GM12878 (cell line): Measurements from ENCODE around the gene SCGB1A1. TPM values are rescaled to one million over a fixed set of nuclear protein-coding genes. Genes with fewer than 3 reads are reported as not detected.

ENCODE experiments used
- ATAC-seq: fragments of 200-7000 bp; cut with Tn5 transposase; 3 replicates; pipeline ENCODE4 v1.9.1; 2020; ENCODE audit warnings: mild to moderate bottlenecking, moderate library complexity
- BruUV-seq: library from RNA; stranded (reverse); fragments of 400-500 nt; replicated peaks from 2 replicates; lab custom pipeline; 2021; lab: Mats Ljungman, UMichigan
- CTCF ChIA-PET: fragments of 300-600 bp; sonication (Branson Sonifier 250); formaldehyde crosslinking; extraction: SDS; loops from one replicate; lab custom pipeline; 2021; ENCODE audit warnings: inconsistent platforms; lab: Yijun Ruan, JAX
- POLR2A ChIA-PET: fragments of 350-600 bp; formaldehyde crosslinking; extraction: SDS; loops from one replicate; lab custom pipeline; 2021; ENCODE audit warnings: inconsistent platforms; lab: Charles Lee
- RAD21 ChIA-PET: fragments of 300-600 bp; sonication (Branson Sonifier 250); formaldehyde crosslinking; loops from one replicate; lab custom pipeline; 2023; ENCODE audit warnings: antibody characterized with exemption; ENCODE audit not compliant: unreplicated experiment; lab: Charles Lee
- SMC1A ChIA-PET: fragments of 300-600 bp; sonication (Branson Sonifier 250); formaldehyde crosslinking; loops from one replicate; lab custom pipeline; 2023; ENCODE audit not compliant: unreplicated experiment, uncharacterized antibody; lab: Charles Lee
- DNase-seq: peaks from one replicate; pipeline ENCODE4 v3.0.0-alpha.2; 2011; ENCODE audit warnings: low read depth, low spot score
- FAIRE-seq: peaks from 3 replicates; lab custom pipeline; 2011; peaks lifted over from hg19 to GRCh38; lab: Jason Lieb, UNC
- H2AFZ ChIP-seq: 2 replicates; pipeline ENCODE4 v1.6.0; 2011; ENCODE audit warnings: low read depth, low read length, control low read depth; ENCODE audit not compliant: control insufficient read depth
- H3K27ac ChIP-seq: 2 replicates; pipeline ENCODE4 v1.5.1; 2011; ENCODE audit warnings: control low read depth; ENCODE audit not compliant: control insufficient read depth, insufficient read depth
- H3K27me3 ChIP-seq, 2 experiments: replicated peaks in 1 of 2; 2 replicates each; pipeline versions ENCODE4 v1.6.0 to v1.6.1; 2011; ENCODE audit warnings: low read length in 1 of 2; ENCODE audit not compliant: control insufficient read depth in 2 of 2, insufficient read depth in 2 of 2
- H3K36me3 ChIP-seq, 2 experiments: 2 replicates each; pipeline ENCODE4 v1.5.1; 2011; ENCODE audit warnings: low read length in 1 of 2; ENCODE audit not compliant: control insufficient read depth in 2 of 2, insufficient read depth in 2 of 2
- H3K4me1 ChIP-seq: 2 replicates; pipeline ENCODE4 v1.6.1; 2011; ENCODE audit warnings: mild to moderate bottlenecking, low read length, moderate library complexity, mixed read lengths; ENCODE audit not compliant: control insufficient read depth, insufficient read depth
- H3K4me2 ChIP-seq: 2 replicates; pipeline ENCODE4 v1.6.0; 2011; ENCODE audit warnings: control low read depth; ENCODE audit not compliant: control insufficient read depth, insufficient read depth
- H3K4me3 ChIP-seq: fragments of 200-600 bp; sonication (generic); 2 replicates; pipeline ENCODE4 v1.5.1; 2016
- H3K79me2 ChIP-seq: 2 replicates; pipeline ENCODE4 v1.6.0; 2011; ENCODE audit warnings: low read length; ENCODE audit not compliant: control insufficient read depth, insufficient read depth
- H3K9ac ChIP-seq: 2 replicates; pipeline ENCODE4 v1.8.0; 2011; ENCODE audit warnings: low read length, control low read depth, mixed read lengths; ENCODE audit not compliant: control insufficient read depth, insufficient read depth
- H3K9me3 ChIP-seq: replicated peaks from 3 replicates; pipeline ENCODE4 v1.5.1; 2011; ENCODE audit warnings: mild to moderate bottlenecking, low read length; ENCODE audit not compliant: control insufficient read depth, insufficient read depth
- H4K20me1 ChIP-seq: 2 replicates; pipeline ENCODE4 v1.6.0; 2011; ENCODE audit not compliant: control insufficient read depth, insufficient read depth
- ASH2L ChIP-seq: fragments of 300-600, 200-600 bp; sonication (generic); IDR thresholded peaks from 2 replicates; pipeline ENCODE4 v1.6.1; 2017; ENCODE audit warnings: low read depth, mild to moderate bottlenecking, borderline replicate concordance
- CBFB ChIP-seq: IDR thresholded peaks from 2 replicates; pipeline ENCODE4 v1.6.1; 2016; ENCODE audit warnings: antibody characterized with exemption, low read depth
- CEBPB ChIP-seq, 2 experiments: fragments of 150-350 bp in 1 of 2; IDR thresholded peaks; 2 replicates each; pipeline ENCODE4 v1.6.1; 2012 to 2014; ENCODE audit warnings: low read depth in 2 of 2, low read length in 2 of 2, borderline replicate concordance in 1 of 2, inconsistent platforms in 1 of 2
- E2F4 ChIP-seq: IDR thresholded peaks from 2 replicates; pipeline ENCODE4 v1.6.1; 2012; ENCODE audit warnings: low read depth, low read length, improper control_type of control experiment
- HDGF ChIP-seq: fragments of 450-650 bp; IDR thresholded peaks from 2 replicates; pipeline ENCODE4 v1.6.1; 2016; ENCODE audit warnings: antibody characterized with exemption
- IRF3 ChIP-seq: fragments of 450-650 bp; IDR thresholded peaks from 2 replicates; pipeline ENCODE4 v1.6.1; 2014; ENCODE audit warnings: mild to moderate bottlenecking
- JUND ChIP-seq: IDR thresholded peaks from 2 replicates; pipeline ENCODE4 v1.6.1; 2012; ENCODE audit warnings: low read depth, mild to moderate bottlenecking, low read length, improper control_type of control experiment, moderate library complexity
- MAX ChIP-seq: IDR thresholded peaks from 2 replicates; pipeline ENCODE4 v1.6.1; 2012; ENCODE audit warnings: low read depth, low read length, improper control_type of control experiment
- MYC ChIP-seq: IDR thresholded peaks from 2 replicates; pipeline ENCODE4 v1.6.1; 2011; ENCODE audit warnings: mild to moderate bottlenecking, low read length, moderate library complexity, inconsistent platforms; ENCODE audit not compliant: insufficient read depth, insufficient replicate concordance, insufficient read length, severe bottlenecking
- NFXL1 ChIP-seq: fragments of 450-650 bp; IDR thresholded peaks from 2 replicates; pipeline ENCODE4 v1.6.1; 2017; ENCODE audit warnings: antibody characterized with exemption, mild to moderate bottlenecking, borderline replicate concordance
- RAD51 ChIP-seq: fragments of 450-650 bp; IDR thresholded peaks from 2 replicates; pipeline ENCODE4 v1.6.1; 2016; ENCODE audit warnings: moderate library complexity, mild to moderate bottlenecking, inconsistent platforms
- SPI1 ChIP-seq: IDR thresholded peaks from 2 replicates; pipeline ENCODE4 v1.6.1; 2011; ENCODE audit warnings: low read depth, mild to moderate bottlenecking, low read length, moderate library complexity, borderline replicate concordance; ENCODE audit not compliant: insufficient read depth
- SRF ChIP-seq, 2 experiments: IDR thresholded peaks; 2 replicates each; pipeline ENCODE4 v1.6.1; 2011; ENCODE audit warnings: low read depth in 2 of 2, low read length in 2 of 2, mild to moderate bottlenecking in 1 of 2, moderate library complexity in 1 of 2
- WRNIP1 ChIP-seq: IDR thresholded peaks from 2 replicates; pipeline ENCODE4 v1.6.1; 2011; ENCODE audit warnings: low read depth, low read length, improper control_type of control experiment, borderline replicate concordance
- ZBTB33 ChIP-seq: fragments of 450-650 bp; IDR thresholded peaks from 2 replicates; pipeline ENCODE4 v1.6.1; 2017; ENCODE audit warnings: mild to moderate bottlenecking
- WGBS: methylation state at CpG from one replicate; pipeline ENCODE4 v1.1.6; 2016; ENCODE audit warnings: low lambda C conversion rate; ENCODE audit not compliant: insufficient replicate concordance, insufficient coverage; ENCODE audit errors: missing lambda C conversion rate; 5-methylcytosine and 5-hydroxymethylcytosine counted together
- in situ Hi-C: fragments of 300-500 bp; cut with MboI; formaldehyde crosslinking; loops from 9 replicates; pipeline ENCODE4 v1.14.3; 2018; ENCODE audit warnings: mixed read lengths
- intact Hi-C: fragments of 100-400 bp; cut with micrococcal nuclease; formaldehyde crosslinking; loops from one replicate; pipeline ENCODE4 v1.14.2; 2022; ENCODE audit not compliant: unreplicated experiment
- polyA plus RNA-seq, 11 experiments: library from polyadenylated mRNA; depleted of rRNA in 4 of 11; unstranded in 6 of 11; stranded (reverse) in 5 of 11; fragments of >200 nt; fragmentation: Nextera tagmentation in 4 of 11; fragmentation: Illumina TruSeq in 1 of 11; extraction: Ambion mirVana in 4 of 11; extraction: Trizol in 1 of 11; gene quantifications; 1 replicate in 1 of 11; 2 replicates in 10 of 11; pipeline versions ENCODE4 v1.2.1 to v1.2.3, GENCODE V29; 2011 to 2016; ENCODE audit warnings: inconsistent platforms in 2 of 11, missing spikeins in 2 of 11, low read depth in 1 of 11
- total RNA-seq, 4 experiments: library from RNA; depleted of rRNA in 3 of 4; stranded (reverse); fragments of >200 nt in 3 of 4; fragmentation: Illumina TruSeq in 1 of 4; extraction: Trizol in 1 of 4; gene quantifications; 2 replicates each; pipeline versions ENCODE4 v1.2.1 to v1.2.3, GENCODE V29; 2013 to 2021

The SCGB1A1 gene
- total and polyA plus RNA-seq, 10 of the 15 experiments (the other 5 are each of a cell fraction or from before 2014, with no cell fraction given): not detected

- no peak for TF ChIP-seq ZBTB33
- no peak for TF ChIP-seq ASH2L
- TF ChIP-seq IRF3: no peak
- no peak for TF ChIP-seq NFXL1
- TF ChIP-seq SRF (IDR thresholded peaks at IDR 0.05; ENCODE audit: low read depth in 2 of 2, low read length in 2 of 2): no peak
- TF ChIP-seq SPI1: no peak
Observed at GRCh38 chr11:62420882-62421281, 2.0 kb downstream of the SCGB1A1 start (continued).

- ChIA-PET CTCF (interaction anchor here (0.6 to 12.5 kb wide), 8 partner anchors 27 to 273 kb away, joined by 3 to 280 read pairs (median 5); no protein-coding TSS in a partner anchor), POLR2A (interaction anchor here (0.7 to 1.2 kb wide), 4 partner anchors 14 to 121 kb away, joined by 3 to 5 read pairs (median 3); no protein-coding TSS in a partner anchor), RAD21 (no interaction called here), SMC1A (interaction anchor here (0.7 to 7.4 kb wide), 4 partner anchors 11 to 137 kb away, joined by 3 to 94 read pairs (median 5); no protein-coding TSS in a partner anchor)
- Histone ChIP-seq H3K9ac (no peak overlapping the region), H3K4me2 (no peak overlapping the region), H3K27me3 (no peaks in the 10 kb centered on the region; a peak in 1 of 4 replicates), H4K20me1 (no peaks in the 10 kb centered on the region), H3K27ac (no peak overlapping the region), H3K36me3 (no peaks in the 10 kb centered on the region), H3K4me3 (no peak overlapping the region), H3K79me2 (no peaks in the 10 kb centered on the region), H3K4me1 (no peaks in the 10 kb centered on the region), H2AFZ (no peak overlapping the region), H3K9me3 (no peaks in the 10 kb centered on the region)
- intact Hi-C loops (loop anchor here (10.0 kb wide), 1 partner anchor 443 kb away; no protein-coding TSS in a partner anchor), in situ Hi-C loops (loop anchor here (10.0 kb wide), 3 partner anchors 133 to 443 kb away; no protein-coding TSS in a partner anchor)
- ATAC-seq: no peak
- FAIRE-seq: no peak
- no peak for DNase-seq
- no TSS peak for BruUV-seq
- WGBS: 87% methylated on average over 7 of the region's 7 CpGs
- TF ChIP-seq CEBPB (IDR thresholded peaks at IDR 0.05; ENCODE audit: borderline replicate concordance in 1 of 2, low read depth in 2 of 2, low read length in 2 of 2): no peak
- no peak for TF ChIP-seq RAD51
- TF ChIP-seq SPI1: no peak
- no peak for TF ChIP-seq E2F4
- TF ChIP-seq JUND: no peak
- TF ChIP-seq CBFB: no peak
- no peak for TF ChIP-seq MYC
- TF ChIP-seq WRNIP1: no peak
- TF ChIP-seq HDGF: no peak
- TF ChIP-seq MAX: no peak
Observed at GRCh38 chr11:62421996-62422395, 3.2 kb downstream of the SCGB1A1 start.
